ENCODE results near the gene TMEM150A. TPM values are rescaled to one million over a fixed set of nuclear protein-coding genes. Genes with fewer than 3 reads are reported as not detected.

The TMEM150A gene
- polyA plus RNA-seq, 1 donor from 2014 or later, result 8.4 TPM

DNA sequence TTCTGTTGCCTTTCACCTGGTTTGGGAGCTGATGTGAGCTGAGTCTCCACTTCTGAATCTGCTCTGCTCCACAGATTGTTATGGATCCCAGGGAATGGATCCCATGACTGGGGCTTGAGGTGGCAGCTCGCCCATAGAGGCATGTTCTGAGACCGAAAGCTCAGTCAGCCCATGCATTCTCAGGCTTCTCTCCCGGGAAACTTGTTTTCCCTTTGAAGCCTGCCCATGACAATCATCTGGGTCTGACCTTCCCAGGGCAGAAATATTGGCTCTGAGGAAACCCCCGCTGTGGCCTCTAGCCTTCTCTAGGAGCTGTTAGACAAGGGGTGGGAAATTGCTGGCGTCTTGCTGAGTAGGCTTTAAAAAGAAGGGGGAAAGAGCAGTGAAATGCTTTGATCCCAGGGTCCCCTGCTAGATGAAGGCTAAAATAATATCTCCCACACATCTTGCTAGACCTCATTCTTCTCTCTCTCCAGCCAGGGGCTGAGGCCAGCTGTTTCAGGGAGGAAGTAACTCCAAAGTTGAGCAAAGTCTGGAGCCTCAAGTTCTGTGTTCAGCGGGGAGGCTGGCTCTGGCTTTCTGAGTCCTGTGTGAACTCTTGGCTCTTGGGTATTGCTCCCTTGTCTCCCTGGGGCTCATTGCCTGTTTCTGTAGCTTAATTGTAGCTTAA lies 23.1 kb downstream of the TMEM150A start:
- Histone ChIP-seq H3K27ac (ENCODE audit: low read length) (no peak overlapping the region), H2AFZ (ENCODE audit: low read depth, low read length) (no peak overlapping the region)

GRCh38 chr2:85578243-85579180 lies 24.0 kb downstream of the TMEM150A start:
- Histone ChIP-seq H3K4me3 (ENCODE audit: low read length) (no peak overlapping the region), H3K36me3 (ENCODE audit: insufficient read depth, low read length) (no peaks in the 10 kb centered on the region), H4K20me1 (ENCODE audit: insufficient read depth) (no peaks in the 10 kb centered on the region), H3K27ac (ENCODE audit: low read length) (no peak overlapping the region), H3K9me2 (ENCODE audit: insufficient read depth, low read length) (no peaks in the 10 kb centered on the region), H2AFZ (ENCODE audit: low read depth, low read length) (no peak overlapping the region), H3F3A (ENCODE audit: insufficient read depth, low read length, poor library complexity, severe bottlenecking) (no peaks in the 10 kb centered on the region), H3K9ac (ENCODE audit: low read length) (no peak overlapping the region), H3K9me3 (ENCODE audit: low read length) (no peaks in the 10 kb centered on the region), H3K27me3 (ENCODE audit: insufficient read depth, low read depth, low read length) (peaks cover 16% of the 10 kb centered on the region), H3K4me2 (ENCODE audit: low read length) (no peak overlapping the region), H3K79me2 (replicated peaks; ENCODE audit: insufficient read depth, low read length) (no peaks in the 10 kb centered on the region)
- no peak for TF ChIP-seq POLR2AphosphoS5 (IDR thresholded peaks at IDR 0.05)
- TF ChIP-seq MXI1 (conservative IDR thresholded peaks at IDR 0.05; ENCODE audit: poor library complexity, severe bottlenecking), result no peak
- no peak for TF ChIP-seq RAD21 (conservative IDR thresholded peaks at IDR 0.05)
- TF ChIP-seq, protein P1, sequence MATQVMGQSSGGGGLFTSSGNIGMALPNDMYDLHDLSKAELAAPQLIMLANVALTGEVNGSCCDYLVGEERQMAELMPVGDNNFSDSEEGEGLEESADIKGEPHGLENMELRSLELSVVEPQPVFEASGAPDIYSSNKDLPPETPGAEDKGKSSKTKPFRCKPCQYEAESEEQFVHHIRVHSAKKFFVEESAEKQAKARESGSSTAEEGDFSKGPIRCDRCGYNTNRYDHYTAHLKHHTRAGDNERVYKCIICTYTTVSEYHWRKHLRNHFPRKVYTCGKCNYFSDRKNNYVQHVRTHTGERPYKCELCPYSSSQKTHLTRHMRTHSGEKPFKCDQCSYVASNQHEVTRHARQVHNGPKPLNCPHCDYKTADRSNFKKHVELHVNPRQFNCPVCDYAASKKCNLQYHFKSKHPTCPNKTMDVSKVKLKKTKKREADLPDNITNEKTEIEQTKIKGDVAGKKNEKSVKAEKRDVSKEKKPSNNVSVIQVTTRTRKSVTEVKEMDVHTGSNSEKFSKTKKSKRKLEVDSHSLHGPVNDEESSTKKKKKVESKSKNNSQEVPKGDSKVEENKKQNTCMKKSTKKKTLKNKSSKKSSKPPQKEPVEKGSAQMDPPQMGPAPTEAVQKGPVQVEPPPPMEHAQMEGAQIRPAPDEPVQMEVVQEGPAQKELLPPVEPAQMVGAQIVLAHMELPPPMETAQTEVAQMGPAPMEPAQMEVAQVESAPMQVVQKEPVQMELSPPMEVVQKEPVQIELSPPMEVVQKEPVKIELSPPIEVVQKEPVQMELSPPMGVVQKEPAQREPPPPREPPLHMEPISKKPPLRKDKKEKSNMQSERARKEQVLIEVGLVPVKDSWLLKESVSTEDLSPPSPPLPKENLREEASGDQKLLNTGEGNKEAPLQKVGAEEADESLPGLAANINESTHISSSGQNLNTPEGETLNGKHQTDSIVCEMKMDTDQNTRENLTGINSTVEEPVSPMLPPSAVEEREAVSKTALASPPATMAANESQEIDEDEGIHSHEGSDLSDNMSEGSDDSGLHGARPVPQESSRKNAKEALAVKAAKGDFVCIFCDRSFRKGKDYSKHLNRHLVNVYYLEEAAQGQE (IDR thresholded peaks at IDR 0.05; ENCODE audit: borderline replicate concordance), result no peak
- TF ChIP-seq EP300 (conservative IDR thresholded peaks at IDR 0.05; ENCODE audit: poor library complexity, severe bottlenecking), result no peak
- TF ChIP-seq TAF1 (IDR thresholded peaks at IDR 0.05; ENCODE audit: low read depth), result no peak

More for the DNA sequence above, 23.1 kb downstream of the TMEM150A start:
- H3K9ac ChIP-seq (ENCODE audit: low read length), result no peak overlapping the region
- no peaks in the 10 kb centered on the region for H3K36me3 ChIP-seq (ENCODE audit: insufficient read depth, low read length)
- H3K79me2 ChIP-seq (replicated peaks; ENCODE audit: insufficient read depth, low read length), result no peaks in the 10 kb centered on the region
- no peak overlapping the region for H3K4me2 ChIP-seq (ENCODE audit: low read length)
- no peak for TF ChIP-seq MXI1 (conservative IDR thresholded peaks at IDR 0.05; ENCODE audit: poor library complexity, severe bottlenecking)
- no peak for TF ChIP-seq EZH2 (IDR thresholded peaks at IDR 0.05; ENCODE audit: borderline replicate concordance, insufficient read depth, low read length, poor library complexity, severe bottlenecking)
- no peak for TF ChIP-seq EP300 (conservative IDR thresholded peaks at IDR 0.05; ENCODE audit: poor library complexity, severe bottlenecking)
- no peak for TF ChIP-seq POLR2AphosphoS5 (IDR thresholded peaks at IDR 0.05)
- TF ChIP-seq, protein P2, sequence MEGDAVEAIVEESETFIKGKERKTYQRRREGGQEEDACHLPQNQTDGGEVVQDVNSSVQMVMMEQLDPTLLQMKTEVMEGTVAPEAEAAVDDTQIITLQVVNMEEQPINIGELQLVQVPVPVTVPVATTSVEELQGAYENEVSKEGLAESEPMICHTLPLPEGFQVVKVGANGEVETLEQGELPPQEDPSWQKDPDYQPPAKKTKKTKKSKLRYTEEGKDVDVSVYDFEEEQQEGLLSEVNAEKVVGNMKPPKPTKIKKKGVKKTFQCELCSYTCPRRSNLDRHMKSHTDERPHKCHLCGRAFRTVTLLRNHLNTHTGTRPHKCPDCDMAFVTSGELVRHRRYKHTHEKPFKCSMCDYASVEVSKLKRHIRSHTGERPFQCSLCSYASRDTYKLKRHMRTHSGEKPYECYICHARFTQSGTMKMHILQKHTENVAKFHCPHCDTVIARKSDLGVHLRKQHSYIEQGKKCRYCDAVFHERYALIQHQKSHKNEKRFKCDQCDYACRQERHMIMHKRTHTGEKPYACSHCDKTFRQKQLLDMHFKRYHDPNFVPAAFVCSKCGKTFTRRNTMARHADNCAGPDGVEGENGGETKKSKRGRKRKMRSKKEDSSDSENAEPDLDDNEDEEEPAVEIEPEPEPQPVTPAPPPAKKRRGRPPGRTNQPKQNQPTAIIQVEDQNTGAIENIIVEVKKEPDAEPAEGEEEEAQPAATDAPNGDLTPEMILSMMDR (IDR thresholded peaks at IDR 0.05; ENCODE audit: poor library complexity, severe bottlenecking), result no peak
- TF ChIP-seq, protein P1 (IDR thresholded peaks at IDR 0.05; ENCODE audit: borderline replicate concordance), result no peak
- no peak for TF ChIP-seq RAD21 (conservative IDR thresholded peaks at IDR 0.05)
- TF ChIP-seq TAF1 (IDR thresholded peaks at IDR 0.05; ENCODE audit: low read depth), result no peak
- TF ChIP-seq SMC3 (conservative IDR thresholded peaks at IDR 0.05; ENCODE audit: poor library complexity), result no peak
- no peak overlapping the region for H3K4me3 ChIP-seq (ENCODE audit: low read length)
- no peaks in the 10 kb centered on the region for H3F3A ChIP-seq (ENCODE audit: insufficient read depth, low read length, poor library complexity, severe bottlenecking)
- no peaks in the 10 kb centered on the region for H3K9me2 ChIP-seq (ENCODE audit: insufficient read depth, low read length)
- no peaks in the 10 kb centered on the region for H4K20me1 ChIP-seq (ENCODE audit: insufficient read depth)
- no peaks in the 10 kb centered on the region for H3K9me3 ChIP-seq (ENCODE audit: low read length)
- peaks cover 25% of the 10 kb centered on the region for H3K27me3 ChIP-seq (ENCODE audit: insufficient read depth, low read depth, low read length)
